Measurements from ENCODE around the gene KCMF1.

DNA sequence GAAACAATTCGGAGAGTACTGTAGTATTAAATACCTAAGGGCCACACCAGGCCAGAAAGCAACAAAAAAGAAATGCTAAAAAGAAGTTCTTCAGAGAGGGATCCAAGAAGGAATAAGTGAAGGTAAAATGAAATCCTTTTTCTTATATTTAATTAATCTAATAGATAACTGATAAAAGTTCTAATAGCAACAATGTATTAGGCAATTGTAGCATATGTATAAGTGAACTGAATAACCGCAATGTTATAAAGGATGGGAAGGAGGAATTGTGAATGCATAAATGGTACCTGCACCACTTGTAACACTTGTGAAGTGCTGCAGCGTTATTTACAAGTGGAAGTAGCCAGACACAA, 43.7 kb upstream of the KCMF1 start:
- no peak for TF ChIP-seq POLR2AphosphoS5 (IDR thresholded peaks at IDR 0.05)
- no peak for TF ChIP-seq EP300 (IDR thresholded peaks at IDR 0.05)

Measured in upper lobe of left lung (tissue), 4 donors.